ENCODE results near the gene PRDM15. TPM values are rescaled to one million over a fixed set of nuclear protein-coding genes. Genes with fewer than 3 reads are reported as not detected.
A peak's percentile ranks its signal among the peaks of the same experiment; 100 is the strongest.

Gene PRDM15
- total and polyA plus RNA-seq, 2 experiments from 2014 or later = 3.0 to 10.6 TPM

- TF ChIP-seq, protein P1, sequence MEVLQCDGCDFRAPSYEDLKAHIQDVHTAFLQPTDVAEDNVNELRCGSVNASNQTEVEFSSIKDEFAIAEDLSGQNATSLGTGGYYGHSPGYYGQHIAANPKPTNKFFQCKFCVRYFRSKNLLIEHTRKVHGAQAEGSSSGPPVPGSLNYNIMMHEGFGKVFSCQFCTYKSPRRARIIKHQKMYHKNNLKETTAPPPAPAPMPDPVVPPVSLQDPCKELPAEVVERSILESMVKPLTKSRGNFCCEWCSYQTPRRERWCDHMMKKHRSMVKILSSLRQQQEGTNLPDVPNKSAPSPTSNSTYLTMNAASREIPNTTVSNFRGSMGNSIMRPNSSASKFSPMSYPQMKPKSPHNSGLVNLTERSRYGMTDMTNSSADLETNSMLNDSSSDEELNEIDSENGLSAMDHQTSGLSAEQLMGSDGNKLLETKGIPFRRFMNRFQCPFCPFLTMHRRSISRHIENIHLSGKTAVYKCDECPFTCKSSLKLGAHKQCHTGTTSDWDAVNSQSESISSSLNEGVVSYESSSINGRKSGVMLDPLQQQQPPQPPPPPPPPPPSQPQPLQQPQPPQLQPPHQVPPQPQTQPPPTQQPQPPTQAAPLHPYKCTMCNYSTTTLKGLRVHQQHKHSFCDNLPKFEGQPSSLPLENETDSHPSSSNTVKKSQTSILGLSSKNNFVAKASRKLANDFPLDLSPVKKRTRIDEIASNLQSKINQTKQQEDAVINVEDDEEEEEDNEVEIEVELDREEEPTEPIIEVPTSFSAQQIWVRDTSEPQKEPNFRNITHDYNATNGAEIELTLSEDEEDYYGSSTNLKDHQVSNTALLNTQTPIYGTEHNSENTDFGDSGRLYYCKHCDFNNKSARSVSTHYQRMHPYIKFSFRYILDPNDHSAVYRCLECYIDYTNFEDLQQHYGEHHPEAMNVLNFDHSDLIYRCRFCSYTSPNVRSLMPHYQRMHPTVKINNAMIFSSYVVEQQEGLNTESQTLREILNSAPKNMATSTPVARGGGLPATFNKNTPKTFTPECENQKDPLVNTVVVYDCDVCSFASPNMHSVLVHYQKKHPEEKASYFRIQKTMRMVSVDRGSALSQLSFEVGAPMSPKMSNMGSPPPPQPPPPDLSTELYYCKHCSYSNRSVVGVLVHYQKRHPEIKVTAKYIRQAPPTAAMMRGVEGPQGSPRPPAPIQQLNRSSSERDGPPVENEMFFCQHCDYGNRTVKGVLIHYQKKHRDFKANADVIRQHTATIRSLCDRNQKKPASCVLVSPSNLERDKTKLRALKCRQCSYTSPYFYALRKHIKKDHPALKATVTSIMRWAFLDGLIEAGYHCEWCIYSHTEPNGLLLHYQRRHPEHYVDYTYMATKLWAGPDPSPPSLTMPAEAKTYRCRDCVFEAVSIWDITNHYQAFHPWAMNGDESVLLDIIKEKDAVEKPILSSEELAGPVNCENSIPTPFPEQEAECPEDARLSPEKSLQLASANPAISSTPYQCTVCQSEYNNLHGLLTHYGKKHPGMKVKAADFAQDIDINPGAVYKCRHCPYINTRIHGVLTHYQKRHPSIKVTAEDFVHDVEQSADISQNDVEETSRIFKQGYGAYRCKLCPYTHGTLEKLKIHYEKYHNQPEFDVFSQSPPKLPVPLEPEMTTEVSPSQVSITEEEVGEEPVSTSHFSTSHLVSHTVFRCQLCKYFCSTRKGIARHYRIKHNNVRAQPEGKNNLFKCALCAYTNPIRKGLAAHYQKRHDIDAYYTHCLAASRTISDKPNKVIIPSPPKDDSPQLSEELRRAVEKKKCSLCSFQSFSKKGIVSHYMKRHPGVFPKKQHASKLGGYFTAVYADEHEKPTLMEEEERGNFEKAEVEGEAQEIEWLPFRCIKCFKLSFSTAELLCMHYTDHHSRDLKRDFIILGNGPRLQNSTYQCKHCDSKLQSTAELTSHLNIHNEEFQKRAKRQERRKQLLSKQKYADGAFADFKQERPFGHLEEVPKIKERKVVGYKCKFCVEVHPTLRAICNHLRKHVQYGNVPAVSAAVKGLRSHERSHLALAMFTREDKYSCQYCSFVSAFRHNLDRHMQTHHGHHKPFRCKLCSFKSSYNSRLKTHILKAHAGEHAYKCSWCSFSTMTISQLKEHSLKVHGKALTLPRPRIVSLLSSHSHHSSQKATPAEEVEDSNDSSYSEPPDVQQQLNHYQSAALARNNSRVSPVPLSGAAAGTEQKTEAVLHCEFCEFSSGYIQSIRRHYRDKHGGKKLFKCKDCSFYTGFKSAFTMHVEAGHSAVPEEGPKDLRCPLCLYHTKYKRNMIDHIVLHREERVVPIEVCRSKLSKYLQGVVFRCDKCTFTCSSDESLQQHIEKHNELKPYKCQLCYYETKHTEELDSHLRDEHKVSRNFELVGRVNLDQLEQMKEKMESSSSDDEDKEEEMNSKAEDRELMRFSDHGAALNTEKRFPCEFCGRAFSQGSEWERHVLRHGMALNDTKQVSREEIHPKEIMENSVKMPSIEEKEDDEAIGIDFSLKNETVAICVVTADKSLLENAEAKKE (CRISPR knock-in tag; IDR thresholded peaks at IDR 0.05) = no peak
- no peak for TF ChIP-seq ZNF114 (CRISPR knock-in tag; IDR thresholded peaks at IDR 0.05)
- no peak for TF ChIP-seq POLR2AphosphoS5 (IDR thresholded peaks at IDR 0.05; ENCODE audit: low read depth)
- no peak for TF ChIP-seq ZNF331 (CRISPR knock-in tag; IDR thresholded peaks at IDR 0.05; ENCODE audit: low read depth)
- no peak for TF ChIP-seq EZH2 (IDR thresholded peaks at IDR 0.05; ENCODE audit: low read depth, unreplicated experiment)
These were observed 109.2 kb downstream of the PRDM15 start (continued) for GRCh38 chr21:41769933-41770332.

DNA sequence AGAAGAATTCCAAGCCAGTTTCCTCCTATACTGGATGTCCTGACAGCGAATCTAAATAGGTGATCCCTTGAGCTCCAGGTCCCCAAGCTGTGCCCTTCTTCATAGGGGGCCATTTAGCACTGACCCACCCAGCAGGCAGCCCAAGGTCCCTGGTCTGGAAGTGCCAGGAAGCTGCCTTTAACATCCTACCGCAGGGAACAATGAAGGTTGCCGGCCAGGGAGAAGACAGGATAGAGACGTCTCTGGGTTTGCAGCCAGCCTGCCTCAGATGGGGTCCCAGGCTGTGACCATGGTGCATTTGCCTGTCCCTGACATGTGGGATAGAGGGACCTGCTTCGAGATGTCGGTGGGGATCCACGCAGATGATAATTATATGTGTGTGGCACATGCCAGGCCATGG, 109.6 kb downstream of the PRDM15 start:
- H3K4me1 ChIP-seq (ENCODE audit: insufficient read depth) = peaks cover 34% of the 10 kb centered on the region
- ATAC-seq = peak; percentile 5; the same call in 2 of the 3 replicates
- peaks cover 16% of the 10 kb centered on the region for H4K20me1 ChIP-seq (replicated peaks; ENCODE audit: insufficient read depth)
- H3K4me2 ChIP-seq = peak overlapping the region; percentile 93
- Mint-ChIP-seq H3K27me3 (ENCODE audit: insufficient read depth, low read depth, poor library complexity) (peaks cover 81% of the 10 kb centered on the region), H3K27ac (no peak overlapping the region), H3K36me3 (ENCODE audit: low read depth) (no peaks in the 10 kb centered on the region; the same call in 2 of the 3 replicates), H3K9me3 (0 out of 3 replicates have a peak, but pooled peaks cover 2% of the 10 kb centered on the region), H3K4me3 (peak overlapping the region; percentile 79; the same call in 2 of the 3 replicates), H3K4me1 (peaks cover 63% of the 10 kb centered on the region)
- no peak overlapping the region for H2AFZ ChIP-seq
- peak overlapping the region; percentile 77; the same call in 1 of the 2 replicates for H3K4me3 ChIP-seq
- no peaks in the 10 kb centered on the region; the same call in 1 of the 2 replicates for H3K36me3 ChIP-seq (ENCODE audit: insufficient read depth)
- H3K27me3 ChIP-seq (ENCODE audit: insufficient read depth) = peaks cover 80% of the 10 kb centered on the region
- H3K79me2 ChIP-seq (replicated peaks; ENCODE audit: insufficient read depth) = peaks cover 15% of the 10 kb centered on the region
- H3K9me2 ChIP-seq (ENCODE audit: insufficient read depth) = no peaks in the 10 kb centered on the region
- no peaks in the 10 kb centered on the region; the same call in 1 of the 2 replicates for H3F3A ChIP-seq (replicated peaks; ENCODE audit: low read depth)
- no peak overlapping the region for H3K27ac ChIP-seq (ENCODE audit: low read depth)
- no peak for DNase-seq (ENCODE audit: low spot score)
- TF ChIP-seq CTCF (conservative IDR thresholded peaks at IDR 0.05; ENCODE audit: low read depth in 2 of 2) (no peak), ETS1 (IDR thresholded peaks at IDR 0.05) (no peak), STAT1 (IDR thresholded peaks at IDR 0.05; ENCODE audit: unreplicated experiment) (no peak), EZH2phosphoT487 (IDR thresholded peaks at IDR 0.05; ENCODE audit: unreplicated experiment) (no peak), EZH2 (IDR thresholded peaks at IDR 0.05; ENCODE audit: low read depth, unreplicated experiment) (no peak), ZNF114 (CRISPR knock-in tag; IDR thresholded peaks at IDR 0.05) (no peak), JUNB (IDR thresholded peaks at IDR 0.05; ENCODE audit: unreplicated experiment) (no peak), NANOG (IDR thresholded peaks at IDR 0.05; ENCODE audit: borderline replicate concordance) (no peak), POLR2AphosphoS5 (IDR thresholded peaks at IDR 0.05; ENCODE audit: low read depth) (no peak)
- TF ChIP-seq, protein P2, sequence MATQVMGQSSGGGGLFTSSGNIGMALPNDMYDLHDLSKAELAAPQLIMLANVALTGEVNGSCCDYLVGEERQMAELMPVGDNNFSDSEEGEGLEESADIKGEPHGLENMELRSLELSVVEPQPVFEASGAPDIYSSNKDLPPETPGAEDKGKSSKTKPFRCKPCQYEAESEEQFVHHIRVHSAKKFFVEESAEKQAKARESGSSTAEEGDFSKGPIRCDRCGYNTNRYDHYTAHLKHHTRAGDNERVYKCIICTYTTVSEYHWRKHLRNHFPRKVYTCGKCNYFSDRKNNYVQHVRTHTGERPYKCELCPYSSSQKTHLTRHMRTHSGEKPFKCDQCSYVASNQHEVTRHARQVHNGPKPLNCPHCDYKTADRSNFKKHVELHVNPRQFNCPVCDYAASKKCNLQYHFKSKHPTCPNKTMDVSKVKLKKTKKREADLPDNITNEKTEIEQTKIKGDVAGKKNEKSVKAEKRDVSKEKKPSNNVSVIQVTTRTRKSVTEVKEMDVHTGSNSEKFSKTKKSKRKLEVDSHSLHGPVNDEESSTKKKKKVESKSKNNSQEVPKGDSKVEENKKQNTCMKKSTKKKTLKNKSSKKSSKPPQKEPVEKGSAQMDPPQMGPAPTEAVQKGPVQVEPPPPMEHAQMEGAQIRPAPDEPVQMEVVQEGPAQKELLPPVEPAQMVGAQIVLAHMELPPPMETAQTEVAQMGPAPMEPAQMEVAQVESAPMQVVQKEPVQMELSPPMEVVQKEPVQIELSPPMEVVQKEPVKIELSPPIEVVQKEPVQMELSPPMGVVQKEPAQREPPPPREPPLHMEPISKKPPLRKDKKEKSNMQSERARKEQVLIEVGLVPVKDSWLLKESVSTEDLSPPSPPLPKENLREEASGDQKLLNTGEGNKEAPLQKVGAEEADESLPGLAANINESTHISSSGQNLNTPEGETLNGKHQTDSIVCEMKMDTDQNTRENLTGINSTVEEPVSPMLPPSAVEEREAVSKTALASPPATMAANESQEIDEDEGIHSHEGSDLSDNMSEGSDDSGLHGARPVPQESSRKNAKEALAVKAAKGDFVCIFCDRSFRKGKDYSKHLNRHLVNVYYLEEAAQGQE (IDR thresholded peaks at IDR 0.05; ENCODE audit: unreplicated experiment) = no peak

All from GM23338 (cell line).